Erythroblast (primary cell): ENCODE measurements around the gene TLN1.

Experiments used
- DNase-seq, 2 experiments: peaks; one replicate each; lab custom pipeline; 2025; lab: John Stamatoyannopoulos, UW
- GATA1 ChIP-seq: IDR thresholded peaks from 2 replicates; pipeline ENCODE4 v1.6.1; 2011; ENCODE audit warnings: low read depth, mild to moderate bottlenecking, control low read depth, low read length, moderate library complexity
- POLR2A ChIP-seq: IDR thresholded peaks from 2 replicates; pipeline ENCODE4 v1.6.1; 2011; ENCODE audit warnings: mild to moderate bottlenecking, low read length

The TLN1 gene

DNA sequence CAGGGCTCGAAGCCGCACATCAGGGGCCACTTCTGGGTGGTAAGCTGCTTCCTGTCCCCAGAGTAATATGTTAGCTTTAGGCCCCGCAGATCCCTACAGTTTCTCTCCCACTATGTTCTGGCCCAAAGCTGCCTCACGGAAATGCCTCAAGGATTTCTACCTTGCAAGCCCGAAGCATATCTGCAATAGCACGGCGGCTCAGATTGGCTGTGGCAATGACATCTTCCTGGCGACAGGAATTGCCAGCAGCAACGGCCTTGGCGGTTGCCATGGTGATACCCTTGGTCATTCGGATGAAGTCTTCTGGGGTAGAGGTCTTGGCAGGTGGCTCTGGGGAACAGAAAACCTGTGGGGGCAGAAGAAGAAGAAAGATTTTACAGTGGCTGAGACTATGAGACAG, 32.0 kb downstream of the TLN1 start:
- no peak for DNase-seq
- TF ChIP-seq GATA1 (no peak), POLR2A (no peak)

DNA sequence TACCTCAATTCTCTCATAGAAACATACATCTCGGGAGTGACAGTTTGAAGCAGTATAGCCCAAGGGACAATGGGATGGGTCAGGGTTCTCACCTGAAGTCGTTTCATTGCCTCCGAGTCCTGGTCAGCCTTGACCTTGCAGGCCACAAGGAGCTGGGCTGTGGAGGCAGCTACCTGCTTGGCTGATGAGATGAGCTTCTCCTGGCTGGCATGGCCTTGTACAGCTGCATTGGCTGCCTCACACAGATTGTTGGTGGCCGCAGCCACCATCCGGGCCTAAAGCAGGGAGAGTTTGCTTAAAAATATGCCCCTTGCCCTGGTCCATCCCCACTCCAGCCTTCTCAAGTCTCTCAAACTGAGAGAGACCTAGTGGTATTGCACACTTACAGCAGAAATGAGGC, 33.8 kb downstream of the TLN1 start:
- DNase-seq, result no peak

DNA sequence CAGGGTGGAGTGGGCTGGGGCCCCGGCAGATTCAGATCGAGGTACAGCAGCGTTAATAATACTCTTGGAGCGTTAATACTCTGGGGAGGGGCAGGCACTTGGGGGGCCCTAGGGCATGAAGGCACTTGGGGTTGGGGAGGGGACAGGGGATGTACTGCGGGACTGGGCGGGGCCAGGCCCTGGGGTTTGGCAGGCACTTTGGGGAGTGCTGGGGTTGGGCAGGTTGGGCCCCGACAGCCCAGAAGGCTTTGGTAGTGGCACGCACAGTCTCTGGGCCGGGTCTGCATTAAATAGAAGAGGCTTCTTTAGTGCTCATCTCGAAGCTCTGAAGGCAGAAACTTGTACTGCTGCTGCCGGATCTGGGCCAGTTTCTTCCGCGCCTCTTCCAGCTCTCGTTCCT, 34.5 kb downstream of the TLN1 start:
- no peak for TF ChIP-seq POLR2A
- no peak for TF ChIP-seq GATA1
- DNase-seq, result no peak

More for the DNA sequence above, 33.8 kb downstream of the TLN1 start:
- no peak for TF ChIP-seq GATA1
- no peak for TF ChIP-seq POLR2A

DNA sequence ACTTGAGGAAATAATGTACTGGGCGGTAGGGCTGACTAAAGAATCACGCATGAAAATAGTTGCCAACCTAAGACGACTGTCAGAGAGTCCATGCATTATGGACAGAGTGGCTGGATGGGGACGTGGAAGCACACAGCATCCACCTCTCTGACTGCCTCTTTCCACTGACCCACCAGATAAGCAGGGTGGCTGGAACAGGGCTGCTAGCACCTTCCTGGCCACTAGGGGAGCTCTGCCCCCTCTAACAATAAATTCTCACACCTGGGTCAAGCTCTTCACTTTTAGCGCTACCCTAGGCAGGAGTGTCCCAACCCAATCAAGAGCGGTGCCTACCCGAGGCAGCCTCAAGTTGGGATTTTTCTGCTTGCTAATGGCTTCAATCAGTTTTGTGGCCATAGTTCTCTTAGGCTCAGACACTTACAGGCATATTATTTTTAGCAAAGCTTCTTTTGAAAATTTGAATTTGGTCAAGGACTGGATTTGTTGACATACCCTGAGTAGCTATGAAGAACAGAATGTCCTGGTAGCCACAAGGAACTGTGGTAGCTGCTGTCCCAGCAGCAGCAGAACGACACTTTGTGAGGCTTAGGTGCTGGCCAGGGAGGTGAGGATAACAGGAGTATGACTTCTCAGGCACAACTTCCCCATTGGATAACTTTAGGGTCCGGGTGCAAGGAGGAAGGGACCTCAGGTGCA, 35.3 kb downstream of the TLN1 start:
- peak; percentile 64 to 76 for DNase-seq
- no peak for TF ChIP-seq GATA1
- TF ChIP-seq POLR2A, result no peak

DNA sequence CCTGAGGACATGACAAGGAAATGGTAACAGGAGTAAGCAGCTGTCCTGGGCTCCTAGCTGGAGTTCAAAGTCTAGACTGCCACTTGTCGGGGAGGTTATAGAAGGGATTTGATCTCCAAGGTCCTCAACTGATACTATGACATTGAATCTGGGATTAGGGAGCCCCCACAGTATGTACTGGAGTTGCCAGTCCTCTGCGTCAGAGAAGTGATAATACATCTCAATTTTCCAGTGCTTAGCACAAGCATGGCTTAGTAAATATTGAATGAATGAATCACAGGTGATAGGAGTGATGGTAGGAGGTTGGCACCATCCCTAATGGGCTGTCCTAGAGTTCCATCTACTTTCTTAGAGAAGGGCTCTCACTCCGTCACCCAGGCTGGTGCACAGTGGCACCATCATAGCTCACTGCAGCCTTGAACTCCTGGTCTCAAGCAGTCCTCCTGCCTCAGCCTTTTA, 36.0 kb downstream of the TLN1 start:
- no peak for DNase-seq
- TF ChIP-seq GATA1 (no peak), POLR2A (no peak)

DNA sequence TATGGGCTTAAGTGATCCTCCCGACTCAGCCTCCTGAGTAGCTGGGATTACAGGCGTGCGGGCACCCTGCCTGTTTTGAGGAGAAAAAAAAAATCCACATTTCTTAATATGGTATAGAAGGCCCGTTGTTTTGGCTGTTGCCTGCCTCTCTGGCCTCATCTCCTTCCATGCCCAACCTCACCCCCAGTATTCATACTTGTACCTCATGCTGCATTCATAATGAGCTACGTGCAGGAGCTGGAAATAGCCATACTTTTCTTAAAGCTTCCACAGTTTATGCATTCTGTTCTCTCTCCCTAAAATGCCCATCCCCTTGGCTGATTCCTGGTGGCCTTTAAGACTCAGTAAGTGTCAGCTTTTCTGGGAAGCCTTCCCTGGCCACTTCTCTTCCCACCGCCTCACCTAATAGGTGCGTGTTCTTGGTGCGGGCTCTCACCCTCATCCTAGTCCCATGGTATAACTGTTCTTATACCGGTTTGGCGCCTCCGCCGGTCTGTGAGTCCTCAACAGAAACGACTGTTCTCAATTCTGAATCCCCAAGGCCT, 40.2 kb downstream of the TLN1 start:
- no peak for TF ChIP-seq GATA1
- TF ChIP-seq POLR2A, result no peak
- DNase-seq, result no peak

DNA sequence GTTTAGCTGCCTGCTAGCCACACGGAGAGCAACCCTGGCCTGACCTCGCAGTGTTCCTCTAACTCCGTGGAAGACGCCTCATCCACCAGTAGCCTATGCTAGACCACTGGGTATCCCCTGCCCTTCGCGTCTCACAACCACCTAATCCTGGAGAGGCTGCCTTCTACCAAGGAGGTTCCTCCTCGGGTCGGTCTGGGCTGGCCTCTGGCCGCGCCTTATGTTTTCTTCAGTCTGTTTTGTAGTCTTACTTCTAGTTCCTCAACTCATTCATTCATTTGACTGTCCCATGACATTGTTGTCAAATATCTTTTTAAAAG, 40.7 kb downstream of the TLN1 start:
- TF ChIP-seq GATA1 (no peak), POLR2A (no peak)
- no peak for DNase-seq

DNA sequence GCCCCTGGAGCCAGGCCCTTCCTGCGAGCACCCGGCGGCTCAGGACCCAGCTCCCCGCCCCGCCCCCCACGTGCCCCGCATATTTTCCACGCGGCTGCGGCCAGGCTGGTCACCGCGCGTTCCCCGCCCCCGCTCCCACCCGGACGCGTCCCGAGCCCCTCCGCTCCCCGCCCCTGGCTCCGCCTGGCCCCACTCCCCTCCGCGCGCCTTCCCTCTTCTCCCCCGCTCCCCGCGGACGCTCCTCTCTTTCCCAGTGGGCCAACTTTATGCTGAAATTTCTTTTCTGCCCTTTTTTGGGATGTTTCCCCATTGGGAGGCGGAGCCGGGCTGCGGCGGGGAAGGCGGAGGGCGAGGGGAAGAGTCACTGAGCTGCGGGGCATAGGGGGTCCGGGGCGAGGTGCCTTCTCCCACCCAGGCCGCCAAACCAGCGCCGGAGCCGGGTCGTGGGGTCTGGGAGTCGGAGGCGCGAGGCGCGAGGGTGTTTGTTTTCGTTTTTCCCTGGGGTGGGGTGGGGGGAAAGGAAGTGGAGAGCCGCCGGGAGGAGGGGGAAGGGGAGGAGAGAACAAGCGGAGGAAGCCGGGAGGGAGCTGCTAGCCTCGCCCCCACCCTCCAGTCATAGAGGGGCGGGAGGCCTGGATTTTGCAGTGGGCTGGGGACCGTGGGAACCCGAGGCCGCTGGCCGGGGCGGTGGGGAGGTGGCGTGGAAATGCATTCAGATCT, 41.2 kb downstream of the TLN1 start:
- TF ChIP-seq GATA1 (no peak), POLR2A (no peak)
- peak; percentile 14 to 39 for DNase-seq

DNA sequence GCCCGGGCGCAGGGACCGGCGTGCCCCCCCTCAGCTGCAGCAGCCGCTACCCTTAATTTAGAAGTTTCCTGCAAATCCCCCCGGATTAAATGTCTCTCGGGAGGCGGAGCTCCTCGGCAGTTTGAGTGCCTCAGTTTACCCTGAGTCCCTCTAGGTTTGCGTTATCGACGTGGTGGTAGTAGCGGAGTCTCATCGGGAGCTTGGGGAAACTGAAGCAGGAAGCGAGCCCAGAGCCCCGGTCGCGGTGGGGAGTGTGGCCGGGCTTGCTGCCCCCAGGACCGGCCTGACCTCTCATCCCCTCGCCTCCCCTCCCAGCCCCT, 41.7 kb downstream of the TLN1 start:
- no peak for TF ChIP-seq POLR2A
- no peak for TF ChIP-seq GATA1
- DNase-seq, result no peak

DNA sequence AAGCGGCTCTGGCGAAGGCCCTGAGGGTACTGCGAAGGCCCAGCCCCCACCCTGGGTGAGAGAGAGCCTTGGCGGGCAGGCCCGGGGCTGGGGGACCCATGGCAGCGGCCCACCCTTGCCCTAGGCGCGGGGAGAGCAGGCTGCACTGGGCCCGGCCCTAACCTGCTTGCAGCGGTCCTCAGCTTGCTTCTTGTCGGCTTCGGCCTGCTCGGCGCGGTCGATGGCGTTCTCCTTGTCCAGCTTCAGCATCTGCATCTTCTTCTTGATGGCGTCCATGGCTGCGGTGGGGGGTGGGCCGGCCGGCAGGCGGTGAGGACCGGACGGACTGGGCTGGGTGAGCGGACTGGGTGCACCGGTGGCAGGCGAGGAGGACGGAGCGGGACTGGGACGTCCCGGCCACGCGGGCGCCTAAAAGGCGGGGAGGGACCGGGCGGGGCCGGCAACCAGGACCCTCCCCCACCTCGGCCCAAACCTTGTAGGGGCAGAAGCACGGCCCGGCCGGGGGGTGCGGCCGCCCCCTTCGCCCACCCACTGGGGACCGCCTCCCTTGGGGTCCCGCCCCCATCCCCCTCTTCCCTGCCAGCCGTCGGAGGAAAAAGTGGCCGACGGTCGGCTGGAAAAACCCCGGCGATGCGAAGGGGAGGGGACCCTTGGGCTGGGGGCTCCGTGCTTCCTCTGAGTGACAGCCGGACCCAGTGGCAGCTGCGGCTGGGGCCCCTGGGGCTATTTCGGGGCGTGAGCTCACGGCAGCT, 42.3 kb downstream of the TLN1 start, which contains the start of gene TPM2:
TSS of gene TPM2 (minus strand) at position 384 of the 752 bp plus-strand sequence. CDS start at position 276, 108 bp downstream.
- no peak for TF ChIP-seq GATA1
- TF ChIP-seq POLR2A, result no peak
- no peak for DNase-seq

DNA sequence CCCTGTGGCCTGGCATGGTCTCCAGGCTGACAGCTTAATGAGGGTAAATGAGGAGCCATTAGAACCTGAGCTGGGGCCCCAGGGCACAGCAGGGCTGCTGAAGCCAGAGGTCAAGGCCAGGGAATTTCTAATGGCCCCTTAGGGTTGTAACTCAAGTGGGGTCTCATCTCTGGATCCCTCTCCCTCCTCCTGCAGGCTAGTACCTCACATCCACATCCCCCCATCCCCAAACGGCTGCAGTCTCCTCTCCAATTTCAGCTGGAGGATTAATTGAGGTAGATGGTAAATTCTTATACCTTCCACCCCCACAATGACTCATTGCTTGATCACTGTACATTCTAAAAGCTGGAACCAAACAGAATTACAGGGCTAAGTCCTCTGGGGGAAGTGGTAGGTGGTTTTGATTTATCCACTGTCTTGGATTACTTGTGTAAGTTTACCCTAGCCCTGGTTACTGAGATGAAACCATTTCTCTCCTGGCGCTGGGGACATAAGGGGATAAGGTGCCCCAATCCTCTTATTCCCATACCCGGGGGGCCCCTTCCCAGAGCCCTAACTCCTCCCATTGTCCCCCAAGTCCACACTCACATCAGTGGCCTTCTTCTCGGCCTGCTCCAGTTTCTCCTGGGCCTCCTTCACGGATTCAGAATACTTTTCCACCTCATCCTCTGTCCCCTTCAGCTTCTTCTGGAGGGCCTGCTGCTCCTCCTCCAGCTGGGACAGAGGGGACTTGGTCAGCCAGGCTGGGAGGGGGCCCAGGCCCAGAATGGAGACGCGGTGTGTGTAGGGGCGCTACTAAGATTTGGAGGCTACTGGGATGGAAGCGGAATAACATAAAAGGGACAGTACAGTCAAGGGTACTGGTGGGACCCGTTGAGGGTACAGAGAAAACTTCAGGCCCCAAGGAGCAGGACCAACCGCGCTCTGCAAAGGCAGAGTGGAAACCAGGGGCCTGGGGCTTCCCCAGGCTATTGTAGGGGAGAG, 43.1 kb downstream of the TLN1 start:
- TF ChIP-seq GATA1, result no peak
- no peak for TF ChIP-seq POLR2A
- no peak for DNase-seq

DNA sequence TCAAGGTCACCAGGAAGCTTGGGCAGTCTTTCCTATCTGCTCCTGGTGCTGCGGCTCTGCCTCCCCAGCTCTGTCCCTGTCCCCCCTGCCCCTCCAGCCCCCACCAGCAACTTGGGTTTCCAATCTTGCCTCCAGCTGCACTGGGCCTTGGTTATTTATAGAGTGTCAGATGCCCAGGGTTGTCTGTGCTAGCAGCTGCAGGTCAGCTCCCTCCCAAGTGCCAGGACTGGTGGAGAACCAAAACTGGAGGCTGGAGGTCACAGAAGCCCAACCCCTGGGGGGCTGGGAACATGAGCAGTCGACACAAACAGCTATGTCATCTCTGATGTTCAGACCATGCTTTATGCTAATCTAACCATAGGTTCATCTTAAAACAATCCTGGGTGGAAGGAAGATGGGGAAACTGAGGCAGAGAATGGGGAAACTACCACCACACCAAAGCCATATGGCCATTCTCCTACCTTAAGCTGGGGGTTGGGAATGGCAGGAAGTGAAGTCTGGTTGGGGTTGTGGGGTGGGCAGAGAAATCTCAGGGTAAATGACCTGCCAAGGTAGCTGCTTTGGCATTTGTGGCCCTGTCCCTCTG, 43.9 kb downstream of the TLN1 start:
- TF ChIP-seq GATA1, result no peak
- no peak for TF ChIP-seq POLR2A
- DNase-seq, result no peak
